H9 (cell line): Measurements from ENCODE around the gene CXXC1. TPM values are rescaled to one million over a fixed set of nuclear protein-coding genes. Genes with fewer than 3 reads are reported as not detected.

Source experiments
- DNase-seq: peaks from one replicate; pipeline ENCODE4 v3.0.0-alpha.2; 2017
- H2AFZ ChIP-seq: one replicate; pipeline ENCODE4 v1.6.1; 2013; ENCODE audit warnings: mild to moderate bottlenecking, low read length, control low read depth, moderate library complexity
- H2AK5ac ChIP-seq: 2 replicates; pipeline ENCODE4 v1.6.1; 2013; ENCODE audit warnings: low read length, control low read depth, mixed read lengths; ENCODE audit not compliant: insufficient read length
- H2BK120ac ChIP-seq: one replicate; pipeline ENCODE4 v1.6.1; 2013; ENCODE audit warnings: low read depth, mild to moderate bottlenecking, low read length, control low read depth, inconsistent platforms; ENCODE audit not compliant: poor library complexity, severe bottlenecking
- H2BK12ac ChIP-seq: 2 replicates; pipeline ENCODE4 v1.6.1; 2013; ENCODE audit warnings: low read length, control low read depth, mixed read lengths, low read depth; ENCODE audit not compliant: insufficient read length
- H2BK15ac ChIP-seq: 2 replicates; pipeline ENCODE4 v1.6.1; 2013; ENCODE audit warnings: low read depth, low read length, control low read depth
- H2BK20ac ChIP-seq: one replicate; pipeline ENCODE4 v1.6.1; 2013; ENCODE audit warnings: low read depth, mild to moderate bottlenecking, low read length, control low read depth, inconsistent platforms; ENCODE audit not compliant: poor library complexity, severe bottlenecking
- H2BK5ac ChIP-seq: 2 replicates; pipeline ENCODE4 v1.6.1; 2013; ENCODE audit warnings: low read length, control low read depth, mixed read lengths; ENCODE audit not compliant: insufficient read length
- H3K14ac ChIP-seq: 2 replicates; pipeline ENCODE4 v1.6.1; 2013; ENCODE audit warnings: low read length, control low read depth; ENCODE audit not compliant: insufficient read depth
- H3K18ac ChIP-seq: 2 replicates; pipeline ENCODE4 v1.6.1; 2013; ENCODE audit warnings: low read depth, mild to moderate bottlenecking, mixed read lengths, low read length, control low read depth; ENCODE audit not compliant: insufficient read length
- H3K23ac ChIP-seq: 2 replicates; pipeline ENCODE4 v1.6.1; 2013; ENCODE audit warnings: low read length, control low read depth, mixed read lengths, low read depth; ENCODE audit not compliant: insufficient read length
- H3K23me2 ChIP-seq: 2 replicates; pipeline ENCODE4 v1.6.1; 2013; ENCODE audit warnings: low read depth, mild to moderate bottlenecking, mixed read lengths, low read length, control low read depth; ENCODE audit not compliant: insufficient read length, poor library complexity, severe bottlenecking
- H3K27ac ChIP-seq: 2 replicates; pipeline ENCODE4 v1.5.1; 2013; ENCODE audit warnings: low read length, control low read depth, mixed read lengths, low read depth; ENCODE audit not compliant: insufficient read length
- H3K27me3 ChIP-seq: 2 replicates; pipeline ENCODE4 v1.6.1; 2013; ENCODE audit warnings: low read length, control low read depth, inconsistent platforms; ENCODE audit not compliant: insufficient read depth
- H3K4ac ChIP-seq: 2 replicates; pipeline ENCODE4 v1.6.1; 2013; ENCODE audit warnings: low read depth, mild to moderate bottlenecking, control low read depth, inconsistent platforms, low read length, moderate library complexity
- H3K4me1 ChIP-seq: 2 replicates; pipeline ENCODE4 v1.6.1; 2013; ENCODE audit warnings: low read length, control low read depth, inconsistent platforms; ENCODE audit not compliant: insufficient read depth
- H3K4me2 ChIP-seq: 2 replicates; pipeline ENCODE4 v1.6.1; 2013; ENCODE audit warnings: low read length, control low read depth, mixed read lengths; ENCODE audit not compliant: insufficient read length, insufficient read depth
- H3K56ac ChIP-seq: 2 replicates; pipeline ENCODE4 v1.6.1; 2013; ENCODE audit warnings: low read depth, mild to moderate bottlenecking, mixed read lengths, low read length, control low read depth; ENCODE audit not compliant: insufficient read length
- H3K79me1 ChIP-seq: 2 replicates; pipeline ENCODE4 v1.6.1; 2013; ENCODE audit warnings: low read depth, mild to moderate bottlenecking, moderate library complexity, low read length, control low read depth, inconsistent platforms; ENCODE audit not compliant: insufficient read depth, poor library complexity, severe bottlenecking
- H3K79me2 ChIP-seq: 2 replicates; pipeline ENCODE4 v1.6.1; 2013; ENCODE audit warnings: low read length, control low read depth, inconsistent platforms; ENCODE audit not compliant: insufficient read depth
- H3K9ac ChIP-seq: 2 replicates; pipeline ENCODE4 v1.6.1; 2013; ENCODE audit warnings: low read length, control low read depth, mixed read lengths; ENCODE audit not compliant: insufficient read length; ENCODE audit errors: extremely low read depth
- H3K9me3 ChIP-seq: one replicate; pipeline ENCODE4 v1.6.1; 2013; ENCODE audit warnings: low read depth, low read length, inconsistent platforms; ENCODE audit not compliant: control insufficient read depth
- H3T11ph ChIP-seq: one replicate; pipeline ENCODE4 v1.6.1; 2013; ENCODE audit warnings: mild to moderate bottlenecking, low read length, control low read depth, inconsistent platforms
- H4K20me1 ChIP-seq: one replicate; pipeline ENCODE4 v1.6.1; 2013; ENCODE audit not compliant: control insufficient read depth, insufficient read length, insufficient read depth
- H4K5ac ChIP-seq: 2 replicates; pipeline ENCODE4 v1.6.1; 2013; ENCODE audit warnings: low read depth, mild to moderate bottlenecking, mixed read lengths, low read length, control low read depth; ENCODE audit not compliant: insufficient read length
- H4K8ac ChIP-seq: replicated peaks from 2 replicates; pipeline ENCODE4 v1.6.1; 2013; ENCODE audit warnings: low read length, control low read depth, mixed read lengths, low read depth; ENCODE audit not compliant: insufficient read length
- H4K91ac ChIP-seq: 2 replicates; pipeline ENCODE4 v1.6.1; 2013; ENCODE audit warnings: low read depth, mild to moderate bottlenecking, moderate library complexity, mixed read lengths, low read length, control low read depth; ENCODE audit not compliant: insufficient read length
- H3K27ac Mint-ChIP-seq, 3 experiments: 2 replicates in 2 of 3; 3 replicates in 1 of 3; pipeline ENCODE4 v1.8.0; 2020 to 2021; ENCODE audit warnings: mixed read lengths in 3 of 3, mild to moderate bottlenecking in 1 of 3, moderate library complexity in 1 of 3
- H3K27me3 Mint-ChIP-seq: 2 replicates; pipeline ENCODE4 v1.8.0; 2021; ENCODE audit warnings: low read depth, mild to moderate bottlenecking, moderate library complexity, mixed read lengths
- H3K36me3 Mint-ChIP-seq, 3 experiments: 2 replicates in 2 of 3; 3 replicates in 1 of 3; pipeline ENCODE4 v1.8.0; 2020 to 2021; ENCODE audit warnings: low read depth in 3 of 3, mixed read lengths in 3 of 3; ENCODE audit not compliant: insufficient read depth in 1 of 3
- H3K4me1 Mint-ChIP-seq, 2 experiments: 2 replicates each; pipeline ENCODE4 v1.8.0; 2020; ENCODE audit warnings: mixed read lengths in 2 of 2
- H3K4me3 Mint-ChIP-seq, 2 experiments: 2 replicates in 1 of 2; 3 replicates in 1 of 2; pipeline ENCODE4 v1.8.0; 2020 to 2021; ENCODE audit warnings: mild to moderate bottlenecking in 2 of 2, mixed read lengths in 2 of 2, moderate library complexity in 1 of 2
- H3K9me3 Mint-ChIP-seq, 2 experiments: 2 replicates in 1 of 2; 3 replicates in 1 of 2; pipeline ENCODE4 v1.8.0; 2020; ENCODE audit warnings: mild to moderate bottlenecking in 2 of 2, mixed read lengths in 2 of 2, moderate library complexity in 1 of 2
- WGBS: extraction: QIAGEN DNeasy Blood & Tissue Kit; methylation state at CpG from one replicate; pipeline ENCODE4 v1.1.7; 2013; ENCODE audit warnings: missing lambda C conversion rate, low lambda C conversion rate, mixed read lengths; ENCODE audit not compliant: insufficient read length; ENCODE audit errors: extremely low coverage; 5-methylcytosine and 5-hydroxymethylcytosine counted together
- total RNA-seq: library from RNA; stranded (reverse); gene quantifications from 2 replicates; pipeline ENCODE4 v1.2.1, GENCODE V29; 2021
- TF ChIP-seq, protein P1 (sequence below): fragments of 200-600 bp; sonication (generic); conservative IDR thresholded peaks from 3 replicates; pipeline ENCODE4 v1.8.0; 2021; ENCODE audit warnings: antibody characterized with exemption, mild to moderate bottlenecking

CXXC1 gene
- total RNA-seq, 1 experiment from 2014 or later, result 95.9 TPM

DNA sequence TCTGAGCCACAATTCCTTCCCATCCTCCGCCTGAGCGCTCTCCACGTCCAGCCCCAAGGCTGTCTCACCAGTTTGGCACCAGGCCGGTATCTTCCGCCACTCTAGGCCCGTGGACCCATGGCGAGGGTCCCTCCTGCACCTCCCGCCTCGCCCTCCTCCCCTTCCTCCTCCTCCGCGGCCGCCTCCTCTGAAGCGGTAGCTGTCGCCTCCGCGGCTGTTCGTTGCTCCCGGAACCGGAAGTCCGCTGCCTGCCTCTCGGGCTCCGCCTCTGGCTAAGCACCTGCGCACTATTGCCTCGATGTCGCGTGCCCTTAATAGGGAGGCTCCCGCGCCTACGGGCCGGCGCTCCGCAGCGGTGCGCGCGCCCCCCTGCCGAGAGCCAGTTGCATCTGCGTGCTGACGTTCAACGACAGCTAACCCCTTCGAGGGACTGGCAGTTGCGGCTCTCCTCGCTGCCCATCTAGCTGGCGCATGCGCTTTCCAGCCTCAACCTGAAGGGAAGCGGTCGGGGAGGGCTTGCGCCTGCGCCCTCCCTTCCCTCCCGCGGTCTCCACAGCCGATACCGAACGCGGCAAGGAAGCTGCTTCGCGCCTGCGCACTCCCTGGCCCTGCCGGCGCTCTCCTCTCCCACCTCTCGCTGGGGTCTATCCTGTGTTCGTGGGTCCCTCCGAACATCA, 6.1 kb downstream of the CXXC1 start, which contains the start of gene MBD1:
Gene MBD1, minus strand, starts transcription at position 229 of the 677 bp plus-strand sequence. CDS start 1,531 bp downstream, outside the sequence.
- peak within 1 kb of the TSS; percentile 61 for H3K18ac ChIP-seq
- no peaks in the 10 kb centered on the region for H3K4me1 ChIP-seq
- TF ChIP-seq, protein P1, sequence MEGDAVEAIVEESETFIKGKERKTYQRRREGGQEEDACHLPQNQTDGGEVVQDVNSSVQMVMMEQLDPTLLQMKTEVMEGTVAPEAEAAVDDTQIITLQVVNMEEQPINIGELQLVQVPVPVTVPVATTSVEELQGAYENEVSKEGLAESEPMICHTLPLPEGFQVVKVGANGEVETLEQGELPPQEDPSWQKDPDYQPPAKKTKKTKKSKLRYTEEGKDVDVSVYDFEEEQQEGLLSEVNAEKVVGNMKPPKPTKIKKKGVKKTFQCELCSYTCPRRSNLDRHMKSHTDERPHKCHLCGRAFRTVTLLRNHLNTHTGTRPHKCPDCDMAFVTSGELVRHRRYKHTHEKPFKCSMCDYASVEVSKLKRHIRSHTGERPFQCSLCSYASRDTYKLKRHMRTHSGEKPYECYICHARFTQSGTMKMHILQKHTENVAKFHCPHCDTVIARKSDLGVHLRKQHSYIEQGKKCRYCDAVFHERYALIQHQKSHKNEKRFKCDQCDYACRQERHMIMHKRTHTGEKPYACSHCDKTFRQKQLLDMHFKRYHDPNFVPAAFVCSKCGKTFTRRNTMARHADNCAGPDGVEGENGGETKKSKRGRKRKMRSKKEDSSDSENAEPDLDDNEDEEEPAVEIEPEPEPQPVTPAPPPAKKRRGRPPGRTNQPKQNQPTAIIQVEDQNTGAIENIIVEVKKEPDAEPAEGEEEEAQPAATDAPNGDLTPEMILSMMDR, result peak; percentile 29; the same call in 1 of the 3 replicates
- no peak within 1 kb of the TSS for H2AK5ac ChIP-seq
- WGBS, result no CpG with 5 or more reads among the region's 63 CpGs
- Mint-ChIP-seq H3K4me3 (peak within 1 kb of the TSS; percentile 95 to 98), H3K36me3 (peaks cover 40 to 59% (median 59%) of the 10 kb centered on the region in 3 experiments; a peak in 6 of 7 replicates), H3K27ac (peak within 1 kb of the TSS; percentile 82 to 99 (median 98); a peak in 6 of 7 replicates), H3K9me3 (no peaks in the 10 kb centered on the region; a peak in 1 of 5 replicates), H3K27me3 (no peaks in the 10 kb centered on the region), H3K4me1 (peaks cover 12 to 17% of the 10 kb centered on the region in 2 experiments)
- H3K56ac ChIP-seq, result no peak within 1 kb of the TSS
- no peak within 1 kb of the TSS for H3K4ac ChIP-seq
- no peak within 1 kb of the TSS for H4K5ac ChIP-seq
- H3K9ac ChIP-seq, result peak within 1 kb of the TSS; percentile 67
- peak within 1 kb of the TSS; percentile 83 for H3K4me2 ChIP-seq
- H3K23me2 ChIP-seq, result peaks cover 7% of the 10 kb centered on the region
- no peak within 1 kb of the TSS for H4K8ac ChIP-seq
- no peak within 1 kb of the TSS for H3T11ph ChIP-seq
- DNase-seq, result peak; percentile 96
- H2BK20ac ChIP-seq, result no peak within 1 kb of the TSS
- H2BK120ac ChIP-seq, result no peak within 1 kb of the TSS
- no peak within 1 kb of the TSS for H4K91ac ChIP-seq
- H3K14ac ChIP-seq, result peak within 1 kb of the TSS; percentile 80
- no peaks in the 10 kb centered on the region for H4K20me1 ChIP-seq
- no peaks in the 10 kb centered on the region for H3K79me1 ChIP-seq
- no peak within 1 kb of the TSS for H2BK12ac ChIP-seq
- H3K23ac ChIP-seq, result no peak within 1 kb of the TSS
- no peaks in the 10 kb centered on the region; the same call in 1 of the 2 replicates for H3K79me2 ChIP-seq
- no peak within 1 kb of the TSS for H2BK15ac ChIP-seq
- no peaks in the 10 kb centered on the region for H3K27me3 ChIP-seq
- H2AFZ ChIP-seq, result no peak within 1 kb of the TSS
- no peak within 1 kb of the TSS for H3K27ac ChIP-seq
- H3K9me3 ChIP-seq, result no peaks in the 10 kb centered on the region
- no peak within 1 kb of the TSS for H2BK5ac ChIP-seq
